Stimulated activated CD8-positive, alpha-beta memory T cell treated with anti-CD3 and anti-CD28 coated beads, Interleukin-4, amount 100 ng/mL, for 24 hours (primary cell): ENCODE data around the gene IGSF23.

Experiments used
- DNase-seq: peaks from one replicate; pipeline ENCODE4 v3.0.0-alpha.2; 2020; ENCODE audit warnings: low read depth

Gene IGSF23

DNA sequence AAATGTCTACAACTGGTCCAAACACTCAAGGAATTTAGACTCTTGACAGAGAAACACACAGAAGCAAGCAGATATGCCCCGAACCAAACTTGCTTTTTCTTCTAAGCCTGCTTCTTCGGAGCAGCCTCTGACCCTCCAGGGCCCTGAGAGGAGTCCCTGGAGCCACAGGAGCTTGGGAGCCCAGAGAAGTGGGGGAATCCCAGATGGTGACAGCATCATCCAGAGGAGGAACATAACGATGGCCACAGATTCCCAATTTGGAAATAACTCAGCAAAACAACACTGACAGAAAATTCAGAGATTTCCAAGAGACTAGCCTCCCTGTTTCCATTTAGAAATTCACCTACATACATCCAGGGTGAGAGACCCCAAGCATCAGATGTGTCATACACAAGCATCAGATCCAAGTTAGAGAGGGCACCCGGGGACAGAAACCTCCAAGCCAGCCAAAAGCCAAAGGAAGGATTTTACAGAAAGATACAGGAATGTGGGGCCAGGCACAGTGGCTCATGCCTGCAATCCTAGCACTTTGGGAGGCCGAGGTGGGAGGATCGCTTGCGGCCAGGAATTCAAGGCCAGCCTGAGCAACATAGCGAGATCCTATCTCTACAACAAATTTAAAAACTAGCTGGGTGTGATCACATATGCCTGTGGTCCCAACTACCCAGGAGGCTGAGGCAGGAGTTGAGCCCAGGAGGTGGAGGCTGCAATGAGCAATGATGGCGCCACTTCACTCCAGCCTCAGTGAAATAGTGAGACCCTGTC lies 28.3 kb downstream of the IGSF23 start:
- no peak for DNase-seq

DNA sequence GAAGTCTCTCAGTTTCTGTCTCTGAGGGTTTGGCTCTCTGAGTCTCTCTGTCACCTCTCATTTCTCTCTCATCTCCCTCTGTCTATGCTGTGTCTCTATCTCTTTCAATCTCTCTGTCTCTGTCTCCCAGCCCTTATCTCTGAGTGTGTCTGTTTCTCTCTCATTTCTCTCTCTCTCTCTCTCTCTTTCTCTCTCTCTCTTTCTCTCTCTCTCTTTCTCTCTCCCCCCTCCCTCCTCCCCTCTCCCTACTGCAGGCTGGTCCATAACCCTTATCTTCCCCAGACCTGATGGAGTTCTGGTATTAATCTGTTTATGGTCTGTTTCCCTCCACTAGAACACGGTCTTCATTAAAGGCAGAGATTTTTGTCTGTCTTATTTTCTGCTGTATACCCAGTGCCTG lies 29.0 kb downstream of the IGSF23 start:
- DNase-seq, result no peak

DNA sequence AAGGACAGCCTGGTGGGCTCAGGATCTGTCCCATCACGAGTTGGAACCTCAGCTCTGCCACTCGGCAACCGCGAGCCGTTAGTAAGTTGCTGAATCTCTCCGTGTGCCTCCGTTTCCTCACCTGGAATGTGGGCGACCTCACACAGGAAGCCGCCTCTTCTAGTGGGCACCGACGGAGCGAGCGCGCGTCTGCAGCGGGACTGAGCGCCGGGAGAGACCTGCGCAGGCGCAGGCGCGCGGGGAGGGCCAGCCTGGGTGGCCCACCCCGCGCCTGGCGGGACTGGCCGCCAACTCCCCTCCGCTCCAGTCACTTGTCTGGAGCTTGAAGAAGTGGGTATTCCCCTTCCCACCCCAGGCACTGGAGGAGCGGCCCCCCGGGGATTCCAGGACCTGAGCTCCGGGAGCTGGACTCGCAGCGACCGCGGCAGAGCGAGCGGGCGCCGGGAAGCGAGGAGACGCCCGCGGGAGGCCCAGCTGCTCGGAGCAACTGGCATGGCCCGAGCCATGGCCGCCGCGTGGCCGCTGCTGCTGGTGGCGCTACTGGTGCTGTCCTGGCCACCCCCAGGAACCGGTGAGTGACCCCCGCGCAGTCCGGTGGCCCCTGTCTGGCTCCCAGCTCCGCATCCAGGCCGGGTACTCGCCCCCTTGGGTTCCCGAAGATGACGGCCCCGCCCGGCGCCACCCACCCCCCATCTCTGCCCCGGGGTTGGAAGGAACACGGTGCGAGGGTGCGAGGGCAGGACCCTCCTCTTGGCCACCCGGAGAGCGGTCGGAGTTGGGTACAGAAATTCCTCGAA lies 30.4 kb downstream of the IGSF23 start, which contains the start of gene PVR:
Gene PVR (plus strand): TSS at position 306 of the 797 bp plus-strand sequence. CDS start 187 bp downstream, at position 493.
- DNase-seq, result peak; percentile 26

DNA sequence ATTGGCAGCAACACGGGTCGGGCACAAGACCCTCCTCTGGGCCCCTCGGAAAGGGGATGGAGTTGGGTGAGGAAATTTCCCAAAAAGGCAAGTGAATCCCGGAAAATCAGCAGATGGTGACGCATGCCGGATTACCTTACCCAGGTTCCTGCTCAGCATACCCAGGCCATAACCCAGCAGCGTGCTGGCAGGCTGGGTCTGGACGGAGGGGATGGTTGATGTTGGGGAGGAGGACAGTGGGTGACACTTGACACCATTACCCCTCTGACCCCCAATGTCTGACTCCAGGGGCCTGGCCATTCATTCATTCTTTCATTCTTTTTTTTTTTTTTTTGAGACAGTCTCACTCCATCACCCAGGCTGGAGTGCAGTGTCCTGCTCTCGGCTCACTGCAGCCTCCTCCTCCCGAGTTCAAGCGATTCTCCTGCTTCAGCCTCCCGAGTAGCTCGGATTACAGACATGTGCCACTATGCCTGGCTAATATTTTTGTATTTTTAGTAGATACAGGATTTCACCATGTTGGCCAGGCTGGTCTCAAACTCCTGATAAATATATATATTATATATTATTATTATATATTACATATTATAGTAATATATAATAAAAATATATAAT lies 31.1 kb downstream of the IGSF23 start:
- no peak for DNase-seq

DNA sequence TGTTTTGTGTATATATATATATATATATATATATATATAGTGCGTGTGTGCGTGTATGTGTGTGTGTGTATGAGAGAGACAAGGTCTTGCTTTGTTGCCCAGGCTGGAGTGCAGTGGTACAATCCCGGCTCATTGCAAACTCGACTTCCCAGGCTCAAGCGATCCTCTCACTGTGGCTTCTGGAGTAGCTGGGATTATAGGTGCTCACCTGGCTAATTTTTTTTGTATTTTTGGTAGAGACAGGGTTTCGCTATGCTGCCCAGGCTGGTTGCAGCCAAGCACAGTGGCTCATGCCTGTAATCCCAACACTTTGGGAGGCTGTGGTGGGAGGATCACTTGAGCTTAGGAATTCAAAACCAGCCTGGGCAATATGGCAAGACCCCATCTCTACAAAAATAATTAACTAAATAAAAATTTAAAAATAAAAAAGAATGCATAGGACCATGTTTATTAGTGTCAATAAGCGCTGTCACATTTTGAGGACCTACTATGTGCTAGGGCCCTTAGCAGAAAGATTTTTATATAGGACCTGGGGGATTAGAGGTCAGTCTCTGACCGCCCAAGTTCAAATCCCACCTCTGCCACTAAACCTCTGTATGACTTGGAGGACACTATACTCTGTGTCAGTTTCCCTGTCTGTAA lies 32.2 kb downstream of the IGSF23 start:
- DNase-seq, result no peak

DNA sequence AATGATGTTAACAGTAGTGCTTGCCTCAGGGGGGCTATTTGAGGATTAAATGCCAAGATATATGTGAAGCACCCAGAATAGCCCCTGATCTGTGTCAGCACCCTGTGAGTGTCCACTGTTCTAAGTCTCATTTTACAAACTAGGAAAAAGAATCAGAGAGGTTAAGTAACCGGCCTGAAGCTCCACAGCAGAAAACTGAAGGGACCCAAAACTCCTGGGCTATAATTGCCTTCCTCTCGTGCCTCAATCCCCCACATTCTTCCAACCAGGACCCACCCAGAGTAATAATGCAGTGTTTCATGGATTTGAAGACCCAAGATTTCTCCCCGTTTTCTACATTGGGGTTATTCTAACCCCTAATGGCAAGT lies 32.7 kb downstream of the IGSF23 start:
- no peak for DNase-seq

DNA sequence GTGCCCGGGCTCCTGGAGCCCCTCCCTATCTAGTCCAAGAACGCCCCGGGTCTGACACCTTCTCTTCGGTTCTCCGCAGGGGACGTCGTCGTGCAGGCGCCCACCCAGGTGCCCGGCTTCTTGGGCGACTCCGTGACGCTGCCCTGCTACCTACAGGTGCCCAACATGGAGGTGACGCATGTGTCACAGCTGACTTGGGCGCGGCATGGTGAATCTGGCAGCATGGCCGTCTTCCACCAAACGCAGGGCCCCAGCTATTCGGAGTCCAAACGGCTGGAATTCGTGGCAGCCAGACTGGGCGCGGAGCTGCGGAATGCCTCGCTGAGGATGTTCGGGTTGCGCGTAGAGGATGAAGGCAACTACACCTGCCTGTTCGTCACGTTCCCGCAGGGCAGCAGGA lies 33.8 kb downstream of the IGSF23 start:
- no peak for DNase-seq

DNA sequence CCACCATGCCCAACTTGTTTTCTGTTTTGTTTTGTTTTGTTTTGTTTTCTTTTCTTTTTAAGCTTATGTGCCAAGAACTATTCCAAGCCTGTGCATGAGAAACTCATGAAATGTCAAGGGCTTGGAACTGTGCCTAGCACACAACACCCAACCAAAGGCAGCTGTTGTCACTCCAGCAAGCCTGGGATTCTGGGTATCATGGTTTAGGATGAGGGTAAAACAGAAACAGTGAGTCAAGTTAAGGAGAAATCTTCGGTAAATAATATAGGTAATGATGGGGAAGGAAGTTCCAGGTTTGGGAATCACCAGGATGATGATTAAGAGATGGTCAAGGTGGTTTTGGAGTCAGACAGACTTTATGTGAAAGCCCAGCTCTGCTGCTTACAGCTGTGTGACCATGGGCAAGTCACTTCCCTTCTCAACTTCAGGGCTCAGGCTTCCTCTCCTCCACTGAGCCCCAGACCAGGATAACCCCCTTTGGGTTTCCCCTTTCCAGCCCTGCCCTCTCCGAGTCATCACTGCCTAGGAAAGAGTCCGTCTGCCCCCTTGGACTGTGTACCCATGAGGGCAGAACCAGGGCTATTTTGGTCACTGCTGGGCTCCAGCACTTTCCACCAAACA lies 35.4 kb downstream of the IGSF23 start:
- DNase-seq, result no peak

DNA sequence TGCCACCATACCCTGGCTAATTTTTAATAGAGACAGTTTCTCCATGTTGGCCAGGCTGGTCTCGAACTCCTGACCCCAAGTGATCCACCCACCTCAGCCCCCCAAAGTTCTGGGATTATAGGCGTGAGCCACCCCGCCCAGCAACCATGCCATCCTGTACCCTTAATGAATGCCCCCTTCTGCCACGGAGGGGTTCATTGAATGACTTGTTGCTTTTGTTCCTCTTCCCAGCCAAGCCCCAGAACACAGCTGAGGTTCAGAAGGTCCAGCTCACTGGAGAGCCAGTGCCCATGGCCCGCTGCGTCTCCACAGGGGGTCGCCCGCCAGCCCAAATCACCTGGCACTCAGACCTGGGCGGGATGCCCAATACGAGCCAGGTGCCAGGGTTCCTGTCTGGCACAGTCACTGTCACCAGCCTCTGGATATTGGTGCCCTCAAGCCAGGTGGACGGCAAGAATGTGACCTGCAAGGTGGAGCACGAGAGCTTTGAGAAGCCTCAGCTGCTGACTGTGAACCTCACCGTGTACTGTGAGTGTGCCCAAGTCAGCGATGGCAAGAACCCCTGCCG lies 36.3 kb downstream of the IGSF23 start:
- no peak for DNase-seq

DNA sequence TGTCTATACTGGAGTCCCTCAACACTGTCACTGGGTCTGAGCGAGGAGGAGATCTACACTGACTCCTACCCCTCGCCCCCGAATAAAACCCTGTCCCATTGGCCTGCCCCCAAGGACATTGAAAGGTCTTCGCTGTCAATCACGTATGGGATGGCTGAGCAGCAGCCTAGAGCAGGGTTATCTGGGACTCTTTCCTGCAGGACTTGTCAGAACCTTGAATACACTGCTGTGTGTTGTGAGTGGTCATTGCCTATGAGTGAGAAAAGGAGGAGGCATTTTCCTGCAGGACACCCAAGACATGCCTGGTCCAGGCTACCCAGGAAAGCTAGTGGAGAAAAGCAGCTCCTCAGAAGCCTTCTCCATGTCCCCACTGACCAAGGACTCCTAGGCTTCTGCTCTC lies 40.0 kb downstream of the IGSF23 start:
- DNase-seq, result no peak

DNA sequence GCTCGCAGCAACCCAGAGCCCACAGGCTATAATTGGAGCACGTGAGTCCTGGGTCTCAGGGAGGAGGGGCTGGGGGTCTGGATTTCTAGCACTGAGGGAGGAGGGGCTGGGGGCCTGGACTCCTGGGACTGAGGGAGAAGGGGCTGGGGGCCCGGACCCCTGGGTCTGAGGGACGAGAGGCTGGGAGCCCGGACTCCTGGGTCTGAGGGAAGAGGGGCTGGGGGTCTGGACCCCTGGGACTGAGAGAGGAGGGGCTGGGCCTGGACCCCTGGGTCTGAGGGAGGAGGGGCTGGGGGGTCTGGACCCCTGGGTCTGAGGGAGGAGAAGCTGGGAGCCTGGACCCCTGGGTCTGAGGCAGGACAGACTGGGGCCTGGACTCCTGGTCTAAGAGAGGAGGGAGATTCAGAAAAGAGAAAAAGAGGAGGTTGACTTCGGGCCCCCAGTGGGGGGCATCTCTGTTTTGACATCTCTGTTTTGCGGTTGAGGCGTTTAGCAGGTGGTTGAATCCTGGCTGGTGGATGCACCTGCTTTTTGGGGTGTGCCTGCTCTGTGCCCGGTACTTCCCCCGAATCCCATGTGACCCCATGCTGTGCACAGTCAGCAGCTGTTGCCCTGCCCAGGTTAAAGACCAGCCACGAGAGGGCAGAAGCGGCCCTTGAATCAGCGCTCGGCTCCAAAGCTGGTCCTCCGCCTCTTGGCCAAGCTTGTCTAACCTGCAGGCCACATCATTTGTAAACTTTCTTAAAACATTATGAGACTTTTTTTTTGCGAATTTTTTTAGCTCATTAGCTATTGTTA lies 40.8 kb downstream of the IGSF23 start:
- peak; percentile 50 for DNase-seq

DNA sequence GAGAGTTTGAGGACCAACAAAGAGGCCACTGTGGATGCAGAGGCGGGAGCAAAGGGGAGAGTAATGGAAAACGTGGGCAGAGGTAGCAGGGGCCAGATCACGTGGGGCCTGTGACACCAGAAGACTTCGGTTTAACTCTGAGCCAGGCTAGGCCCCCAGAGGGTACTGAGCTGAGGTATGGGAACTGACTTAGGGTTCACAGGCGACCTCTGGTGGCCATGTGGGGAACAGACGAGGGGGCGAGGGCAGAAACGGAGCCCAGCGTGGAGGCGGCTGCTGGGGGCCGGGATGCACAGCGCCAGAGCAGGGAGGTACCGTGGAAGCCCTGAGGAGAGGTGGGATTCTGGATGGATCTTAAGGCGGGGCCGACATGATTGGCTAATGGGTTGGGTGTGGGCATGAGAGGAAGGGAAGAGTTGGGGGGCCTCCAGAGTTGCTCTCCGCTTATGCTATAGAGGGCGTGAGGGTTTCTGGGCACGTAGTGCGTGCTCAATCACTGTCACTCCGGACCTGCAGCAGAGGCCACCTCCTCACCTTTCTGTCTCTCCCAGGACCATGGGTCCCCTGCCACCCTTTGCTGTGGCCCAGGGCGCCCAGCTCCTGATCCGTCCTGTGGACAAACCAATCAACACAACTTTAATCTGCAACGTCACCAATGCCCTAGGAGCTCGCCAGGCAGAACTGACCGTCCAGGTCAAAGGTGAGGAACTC lies 44.0 kb downstream of the IGSF23 start:
- peak; percentile 55 for DNase-seq

DNA sequence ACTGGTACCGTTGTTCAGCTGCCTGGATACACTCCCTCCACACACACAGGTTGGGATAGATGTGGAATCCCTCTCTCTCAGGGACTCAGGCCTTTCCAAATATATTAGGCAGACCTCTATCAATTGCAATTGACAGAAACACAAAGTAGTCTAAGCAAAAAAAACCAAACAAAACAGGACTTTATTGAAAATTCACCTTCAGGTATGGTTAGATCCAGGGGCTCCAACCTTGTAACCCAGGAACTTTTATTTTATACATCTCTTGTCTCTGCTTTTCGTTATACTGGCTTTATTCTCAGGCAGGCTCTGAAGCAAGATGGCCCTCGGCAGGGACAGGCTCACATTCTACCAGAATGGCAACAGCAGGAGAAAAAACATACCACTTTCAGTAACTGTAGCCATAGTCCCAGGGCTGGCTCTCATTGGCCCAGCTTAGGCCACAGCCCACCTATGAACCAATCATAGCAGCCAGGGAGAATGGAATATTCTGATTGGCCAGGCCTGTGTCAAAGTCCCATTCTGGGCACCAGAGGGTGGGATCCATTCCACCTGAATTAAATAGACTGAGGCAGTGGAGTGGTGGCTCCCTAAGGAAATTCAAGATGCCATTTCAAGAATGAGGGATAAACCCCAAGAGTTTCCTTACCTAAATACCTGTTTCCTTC lies 44.8 kb downstream of the IGSF23 start:
- no peak for DNase-seq

DNA sequence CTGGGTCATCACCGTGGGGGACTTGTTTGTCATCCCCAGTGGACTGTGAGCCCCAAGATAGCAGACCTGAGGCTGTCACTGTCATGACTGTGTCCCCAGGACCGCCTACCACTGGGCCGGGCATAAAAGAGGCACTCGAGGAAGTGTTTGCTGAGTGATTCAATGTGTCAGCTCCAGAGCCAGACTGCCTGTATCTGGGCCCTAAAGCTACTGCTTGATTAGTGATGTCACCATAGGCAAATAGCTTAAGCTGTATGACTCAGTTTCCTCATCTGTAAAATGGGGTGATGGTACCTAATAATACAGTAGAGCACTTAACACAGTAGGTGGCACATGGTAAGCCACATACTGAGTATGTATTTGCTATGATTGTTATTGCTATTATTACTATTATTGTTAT lies 46.7 kb downstream of the IGSF23 start:
- DNase-seq, result no peak

DNA sequence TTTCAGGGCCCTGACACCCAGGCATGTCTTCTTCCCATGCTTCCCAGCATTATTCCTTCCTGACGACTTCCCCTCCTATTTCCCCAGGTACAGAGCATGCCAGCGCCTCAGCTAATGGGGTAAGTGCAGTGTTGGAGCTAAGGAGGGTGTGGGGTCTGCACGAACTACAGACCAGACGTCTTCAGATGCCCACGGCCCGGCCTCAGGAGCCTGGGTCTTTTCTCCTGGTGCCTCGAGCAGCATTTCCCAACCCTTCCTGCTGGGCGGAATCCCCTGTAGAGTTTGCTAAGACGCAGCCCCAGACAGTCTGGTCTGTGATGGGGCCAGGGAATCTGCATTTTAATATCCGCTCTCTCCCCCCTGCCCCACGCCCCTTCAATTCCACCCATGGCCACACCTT lies 47.8 kb downstream of the IGSF23 start:
- no peak for DNase-seq

DNA sequence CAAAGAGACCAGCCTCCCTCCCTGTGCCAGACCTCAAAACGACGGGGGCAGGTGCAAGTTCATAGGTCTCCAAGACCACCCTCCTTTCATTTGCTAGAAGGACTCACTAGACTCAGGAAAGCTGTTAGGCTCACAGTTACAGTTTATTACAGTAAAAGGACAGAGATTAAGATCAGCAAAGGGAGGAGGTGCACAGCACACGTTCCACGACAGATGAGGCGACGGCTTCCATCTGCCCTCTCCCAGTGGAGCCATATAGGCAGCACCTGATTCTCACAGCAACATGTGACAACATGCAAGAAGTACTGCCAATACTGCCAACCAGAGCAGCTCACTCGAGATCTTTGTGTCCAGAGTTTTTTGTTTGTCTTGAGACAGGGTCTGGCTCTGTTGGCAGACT lies 48.5 kb downstream of the IGSF23 start:
- DNase-seq, result no peak

DNA sequence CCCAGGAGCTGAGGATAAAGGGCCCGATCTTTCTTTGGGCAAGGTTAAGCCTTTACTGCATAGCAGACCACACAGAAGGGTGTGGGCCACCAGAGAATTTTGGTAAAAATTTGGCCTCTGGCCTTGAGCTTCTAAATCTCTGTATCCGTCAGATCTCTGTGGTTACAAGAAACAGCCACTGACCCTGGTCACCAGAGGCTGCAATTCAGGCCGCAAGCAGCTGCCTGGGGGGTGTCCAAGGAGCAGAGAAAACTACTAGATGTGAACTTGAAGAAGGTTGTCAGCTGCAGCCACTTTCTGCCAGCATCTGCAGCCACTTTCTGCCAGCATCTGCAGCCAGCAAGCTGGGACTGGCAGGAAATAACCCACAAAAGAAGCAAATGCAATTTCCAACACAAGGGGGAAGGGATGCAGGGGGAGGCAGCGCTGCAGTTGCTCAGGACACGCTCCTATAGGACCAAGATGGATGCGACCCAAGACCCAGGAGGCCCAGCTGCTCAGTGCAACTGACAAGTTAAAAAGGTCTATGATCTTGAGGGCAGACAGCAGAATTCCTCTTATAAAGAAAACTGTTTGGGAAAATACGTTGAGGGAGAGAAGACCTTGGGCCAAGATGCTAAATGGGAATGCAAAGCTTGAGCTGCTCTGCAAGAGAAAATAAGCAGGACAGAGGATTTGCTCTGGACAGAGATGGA lies 49.5 kb downstream of the IGSF23 start:
- DNase-seq, result no peak

DNA sequence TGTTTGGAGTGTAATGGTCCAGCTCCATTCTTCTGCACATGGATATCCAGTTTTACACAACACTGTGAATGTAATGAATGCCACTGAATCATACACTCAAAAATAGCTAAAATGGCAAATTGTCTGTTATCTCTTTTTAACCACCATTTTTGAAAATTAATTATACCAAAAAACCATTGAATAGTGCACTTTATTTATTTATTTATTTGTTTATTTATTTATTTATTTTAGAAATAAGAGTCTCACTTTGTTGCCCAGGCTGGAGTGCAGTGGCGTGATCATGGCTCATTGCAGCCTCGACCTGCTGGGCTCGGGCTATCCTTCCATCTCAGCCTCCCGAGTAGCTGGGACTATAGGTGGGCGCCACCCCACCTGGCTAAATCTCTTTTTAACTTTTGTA lies 50.6 kb downstream of the IGSF23 start:
- no peak for DNase-seq

DNA sequence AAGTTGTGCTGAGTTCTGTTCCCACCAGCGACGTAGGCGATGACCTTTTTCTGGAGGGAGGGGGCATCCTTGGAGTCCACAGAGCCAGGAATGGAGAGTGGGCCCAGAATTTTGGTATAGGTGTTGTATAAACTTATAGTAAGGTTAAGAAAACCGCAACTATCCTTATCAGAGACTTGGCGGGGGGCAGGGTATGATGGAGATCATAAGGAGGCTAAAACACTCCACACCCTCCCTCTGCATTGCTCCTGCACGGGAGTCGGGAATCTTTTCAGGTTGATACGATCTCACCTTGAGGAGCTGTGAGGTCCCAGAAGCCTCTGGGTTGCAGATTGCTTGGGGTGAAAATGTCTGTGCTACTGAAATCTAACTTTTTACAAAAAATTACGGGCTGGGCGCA lies 51.6 kb downstream of the IGSF23 start:
- no peak for DNase-seq
